Body of pancreas (tissue), 4 donors: ENCODE data around the gene SEC24B. TPM values are rescaled to one million over a fixed set of nuclear protein-coding genes. Genes with fewer than 3 reads are reported as not detected.

Experiments used
- ATAC-seq: fragments of 150-250 bp; one replicate; pipeline ENCODE4 v1.9.1; 2016
- DNase-seq, 4 donors: peaks; one replicate each; pipeline ENCODE4 v3.0.0-alpha.2; 2019
- H3K27ac ChIP-seq, 4 donors: fragments of 200-600 bp; sonication (generic); 1 replicate in 3 of 4; 2 replicates in 1 of 4; pipeline versions ENCODE4 v1.5.1 to v1.6.1; 2016 to 2019; ENCODE audit warnings: mild to moderate bottlenecking in 1 of 4, mixed read lengths in 1 of 4, moderate library complexity in 1 of 4
- H3K27me3 ChIP-seq, 2 donors: fragments of 200-600 bp; sonication (generic); one replicate each; pipeline ENCODE4 v1.6.0; 2016; ENCODE audit warnings: mild to moderate bottlenecking in 1 of 2
- H3K36me3 ChIP-seq, 2 donors: fragments of 200-600 bp; sonication (generic); replicated peaks in 1 of 2; 2 replicates each; pipeline ENCODE4 v1.5.1; 2016; ENCODE audit warnings: low read depth in 2 of 2; ENCODE audit not compliant: insufficient read depth in 1 of 2
- H3K4me1 ChIP-seq: fragments of 200-600 bp; sonication (generic); one replicate; pipeline ENCODE4 v1.6.0; 2016
- H3K4me3 ChIP-seq, 2 donors: fragments of 200-600 bp; sonication (generic); 1 replicate in 1 of 2; 2 replicates in 1 of 2; pipeline ENCODE4 v1.5.1; 2016 to 2019
- H3K9me3 ChIP-seq, 3 donors: fragments of 200-600 bp; sonication (generic); 1 replicate in 2 of 3; 2 replicates in 1 of 3; pipeline ENCODE4 v1.5.1; 2016
- POLR2A ChIP-seq, 3 donors: fragments of 450-650 bp; IDR thresholded peaks; one replicate each; pipeline ENCODE4 v1.6.1; 2016; ENCODE audit warnings: antibody characterized with exemption in 3 of 3, mild to moderate bottlenecking in 2 of 3
- WGBS, 2 donors: methylation state at CpG; one replicate each; pipeline ENCODE4 v1.1.5; 2017; 5-methylcytosine and 5-hydroxymethylcytosine counted together
- intact Hi-C: fragments of 100-400 bp; cut with DNase I; formaldehyde crosslinking; loops from one replicate; pipeline ENCODE4 v1.15.1; 2023
- total RNA-seq, 2 donors: library from RNA; depleted of rRNA; stranded (reverse); fragments of >200 nt; gene quantifications; one replicate each; pipeline ENCODE4 v1.1.0, GENCODE V29; 2016
- TF ChIP-seq, protein P1 (sequence below), 7 experiments: fragments of 450-650 bp in 4 of 7; fragments of 200-600 bp in 3 of 7; sonication (generic) in 3 of 7; IDR thresholded peaks; one replicate each; pipeline ENCODE4 v1.5.1; 2016 to 2019; ENCODE audit warnings: antibody characterized with exemption in 7 of 7

Gene SEC24B
- total RNA-seq, 2 donors from 2014 or later, result 10.2 to 16.3 TPM

DNA sequence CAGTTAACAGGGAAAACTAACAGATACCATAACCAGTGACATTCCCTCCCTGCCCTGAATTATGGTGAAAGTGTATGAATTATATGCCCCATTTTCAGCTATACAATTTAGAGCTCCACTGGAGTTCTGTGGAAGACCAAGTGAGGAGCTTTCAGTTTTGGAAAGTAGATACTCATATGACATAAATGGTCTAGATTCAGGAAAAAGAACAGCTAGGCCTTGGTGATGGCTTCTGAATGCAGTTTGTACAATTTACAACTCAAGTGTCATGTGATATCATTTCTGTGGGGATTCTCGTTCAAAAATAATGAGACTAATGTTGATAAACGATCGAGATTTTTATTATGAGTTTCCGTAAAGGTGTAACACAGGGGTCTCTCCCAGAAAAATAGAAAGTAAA is 8.2 kb upstream of the SEC24B start:
- no peak for ATAC-seq
- intact Hi-C loops, result loop anchor here (10.0 kb wide), 2 partner anchors 409 to 559 kb away; no protein-coding TSS in a partner anchor
- H3K4me1 ChIP-seq, result peaks cover 3% of the 10 kb centered on the region
- H3K36me3 ChIP-seq, result no peaks in the 10 kb centered on the region
- DNase-seq, result no peak
- H3K9me3 ChIP-seq, result no peaks in the 10 kb centered on the region
- 82 to 83% methylated on average over 4 of the region's 4 CpGs for WGBS, 2 donors
- no peaks in the 10 kb centered on the region for H3K27me3 ChIP-seq
- no peak overlapping the region for H3K27ac ChIP-seq
- TF ChIP-seq POLR2A (IDR thresholded peaks at IDR 0.05), result no peak
- TF ChIP-seq, protein P1, sequence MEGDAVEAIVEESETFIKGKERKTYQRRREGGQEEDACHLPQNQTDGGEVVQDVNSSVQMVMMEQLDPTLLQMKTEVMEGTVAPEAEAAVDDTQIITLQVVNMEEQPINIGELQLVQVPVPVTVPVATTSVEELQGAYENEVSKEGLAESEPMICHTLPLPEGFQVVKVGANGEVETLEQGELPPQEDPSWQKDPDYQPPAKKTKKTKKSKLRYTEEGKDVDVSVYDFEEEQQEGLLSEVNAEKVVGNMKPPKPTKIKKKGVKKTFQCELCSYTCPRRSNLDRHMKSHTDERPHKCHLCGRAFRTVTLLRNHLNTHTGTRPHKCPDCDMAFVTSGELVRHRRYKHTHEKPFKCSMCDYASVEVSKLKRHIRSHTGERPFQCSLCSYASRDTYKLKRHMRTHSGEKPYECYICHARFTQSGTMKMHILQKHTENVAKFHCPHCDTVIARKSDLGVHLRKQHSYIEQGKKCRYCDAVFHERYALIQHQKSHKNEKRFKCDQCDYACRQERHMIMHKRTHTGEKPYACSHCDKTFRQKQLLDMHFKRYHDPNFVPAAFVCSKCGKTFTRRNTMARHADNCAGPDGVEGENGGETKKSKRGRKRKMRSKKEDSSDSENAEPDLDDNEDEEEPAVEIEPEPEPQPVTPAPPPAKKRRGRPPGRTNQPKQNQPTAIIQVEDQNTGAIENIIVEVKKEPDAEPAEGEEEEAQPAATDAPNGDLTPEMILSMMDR (IDR thresholded peaks at IDR 0.05), result no peak
- H3K4me3 ChIP-seq, result no peak overlapping the region

DNA sequence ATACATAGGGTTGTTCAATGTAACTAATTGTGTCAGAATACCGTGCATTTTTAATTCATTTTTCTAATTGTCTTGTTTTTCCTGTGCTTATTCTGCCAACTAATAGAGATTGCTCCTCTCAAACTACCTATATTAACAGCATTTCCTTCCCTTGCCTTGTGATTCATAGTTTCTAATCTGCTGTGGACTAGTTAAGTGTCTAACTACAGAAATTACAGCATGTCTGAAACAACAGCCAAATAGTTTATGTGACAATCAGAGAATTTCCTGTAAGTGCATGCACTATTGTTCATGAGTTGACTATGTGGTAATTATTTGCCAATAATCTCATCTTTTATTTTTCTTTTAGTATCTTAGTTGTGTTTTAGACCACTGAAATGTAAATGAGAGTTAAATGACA is 4.1 kb upstream of the SEC24B start:
- no peak for TF ChIP-seq POLR2A (IDR thresholded peaks at IDR 0.05)
- TF ChIP-seq, protein P1 (IDR thresholded peaks at IDR 0.05), result no peak
- Histone ChIP-seq H3K36me3 (no peaks in the 10 kb centered on the region), H3K9me3 (no peaks in the 10 kb centered on the region), H3K4me3 (no peak overlapping the region), H3K4me1 (peaks cover 7% of the 10 kb centered on the region), H3K27me3 (no peaks in the 10 kb centered on the region), H3K27ac (no peak overlapping the region)
- intact Hi-C loops, result loop anchor here (10.0 kb wide), 2 partner anchors 405 to 555 kb away; no protein-coding TSS in a partner anchor
- 83 to 89% methylated on average over 1 of the region's 1 CpG for WGBS, 2 donors
- DNase-seq (no peak), ATAC-seq (no peak)

GRCh38 chr4:109432203-109432602 is 1.4 kb upstream of the SEC24B start:
- H3K27ac ChIP-seq, result peak overlapping the region in 3 of 4 donors; percentile 89 to 91 (median 90)
- H3K27me3 ChIP-seq, result no peaks in the 10 kb centered on the region
- no peaks in the 10 kb centered on the region for H3K36me3 ChIP-seq
- H3K4me3 ChIP-seq, result no peak overlapping the region
- DNase-seq (no peak), ATAC-seq (no peak)
- peaks cover 25% of the 10 kb centered on the region for H3K4me1 ChIP-seq
- no peaks in the 10 kb centered on the region for H3K9me3 ChIP-seq
- TF ChIP-seq, protein P1 (IDR thresholded peaks at IDR 0.05), result no peak
- TF ChIP-seq POLR2A (IDR thresholded peaks at IDR 0.05), result no peak
- WGBS, 2 donors, result 70 to 91% methylated on average over 1 of the region's 1 CpG
- intact Hi-C loops, result no loop called here

GRCh38 chr4:109432696-109433095 is 919 bp upstream of the SEC24B start:
- Histone ChIP-seq H3K27ac (peak overlapping the region; percentile 81 to 91 (median 90)), H3K4me3 (no peak overlapping the region), H3K9me3 (no peaks in the 10 kb centered on the region), H3K27me3 (no peaks in the 10 kb centered on the region), H3K4me1 (peaks cover 30% of the 10 kb centered on the region), H3K36me3 (no peaks in the 10 kb centered on the region)
- TF ChIP-seq POLR2A (IDR thresholded peaks at IDR 0.05), result no peak
- TF ChIP-seq, protein P1 (IDR thresholded peaks at IDR 0.05), result no peak
- intact Hi-C loops, result no loop called here
- ATAC-seq (no peak), DNase-seq (no peak)
- WGBS, 2 donors, result 15 to 18% methylated on average over 3 of the region's 3 CpGs
